ENCODE measurements around the gene RDH5. TPM values are rescaled to one million over a fixed set of nuclear protein-coding genes. Genes with fewer than 3 reads are reported as not detected.

Gene RDH5
- total and polyA plus RNA-seq, 4 donors = 9.2 to 61.7 (median 29.2) TPM

GRCh38 chr12:55760663-55761062 lies 40.5 kb downstream of the RDH5 start:
- Histone ChIP-seq H3K4me1 (ENCODE audit: control insufficient read depth in 4 of 4, insufficient read depth in 4 of 4, low read length in 3 of 4) (no peaks in the 10 kb centered on the region), H3K27ac (ENCODE audit: low read depth in 1 of 2, low read length in 2 of 2) (no peak overlapping the region), H3K9me3 (ENCODE audit: control insufficient read depth in 4 of 4, low read length in 3 of 4) (no peaks in the 10 kb centered on the region), H3K36me3 (ENCODE audit: control insufficient read depth in 4 of 4, insufficient read depth in 3 of 4, low read depth in 1 of 4, low read length in 3 of 4) (peaks cover 12 to 44% (median 34%) of the 10 kb centered on the region in 4 donors), H3K4me3 (ENCODE audit: low read depth in 1 of 3, low read length in 3 of 3) (no peak overlapping the region), H3K9ac (ENCODE audit: low read depth in 1 of 2, low read length in 2 of 2) (no peak overlapping the region), H3K27me3 (ENCODE audit: control insufficient read depth in 4 of 4, insufficient read depth in 4 of 4, low read length in 3 of 4) (no peaks in the 10 kb centered on the region)
- WGBS = 97% methylated on average over 6 of the region's 6 CpGs
- DNase-seq (ENCODE audit: low spot score) = no peak
- no peak for TF ChIP-seq FOXA2 (IDR thresholded peaks at IDR 0.05)
- no peak for TF ChIP-seq ZBTB33 (IDR thresholded peaks at IDR 0.05)
- TF ChIP-seq HNF4A (conservative IDR thresholded peaks at IDR 0.05) = no peak
- TF ChIP-seq EGR1 (IDR thresholded peaks at IDR 0.05; ENCODE audit: low read depth in 2 of 2) = no peak
- no peak for TF ChIP-seq YY1 (IDR thresholded peaks at IDR 0.05)
- TF ChIP-seq JUND (IDR thresholded peaks at IDR 0.05) = no peak
- no peak for TF ChIP-seq SP1 (IDR thresholded peaks at IDR 0.05)

GRCh38 chr12:55762646-55763045 lies 42.5 kb downstream of the RDH5 start:
- Histone ChIP-seq H3K36me3 (ENCODE audit: control insufficient read depth in 4 of 4, insufficient read depth in 3 of 4, low read depth in 1 of 4, low read length in 3 of 4) (peaks cover 10 to 32% (median 24%) of the 10 kb centered on the region in 4 donors), H3K27ac (ENCODE audit: low read depth in 1 of 2, low read length in 2 of 2) (no peak overlapping the region), H3K9ac (ENCODE audit: low read depth in 1 of 2, low read length in 2 of 2) (no peak overlapping the region), H3K4me3 (ENCODE audit: low read depth in 1 of 3, low read length in 3 of 3) (no peak overlapping the region), H3K9me3 (ENCODE audit: control insufficient read depth in 4 of 4, low read length in 3 of 4) (no peaks in the 10 kb centered on the region), H3K4me1 (ENCODE audit: control insufficient read depth in 4 of 4, insufficient read depth in 4 of 4, low read length in 3 of 4) (no peaks in the 10 kb centered on the region), H3K27me3 (ENCODE audit: control insufficient read depth in 4 of 4, insufficient read depth in 4 of 4, low read length in 3 of 4) (no peaks in the 10 kb centered on the region)
- TF ChIP-seq MAX (IDR thresholded peaks at IDR 0.05) (no peak), ATF3 (IDR thresholded peaks at IDR 0.05) (no peak)
- DNase-seq (ENCODE audit: low spot score) = no peak

GRCh38 chr12:55765736-55766290 lies 45.6 kb downstream of the RDH5 start:
- Histone ChIP-seq H3K4me3 (ENCODE audit: low read depth in 1 of 3, low read length in 3 of 3) (no peak overlapping the region), H3K27me3 (ENCODE audit: control insufficient read depth in 4 of 4, insufficient read depth in 4 of 4, low read length in 3 of 4) (no peaks in the 10 kb centered on the region), H3K27ac (ENCODE audit: low read depth in 1 of 2, low read length in 2 of 2) (no peak overlapping the region), H3K9ac (ENCODE audit: low read depth in 1 of 2, low read length in 2 of 2) (no peak overlapping the region), H3K36me3 (ENCODE audit: control insufficient read depth in 4 of 4, insufficient read depth in 3 of 4, low read depth in 1 of 4, low read length in 3 of 4) (peaks cover 5 to 20% (median 10%) of the 10 kb centered on the region in 4 donors), H3K4me1 (ENCODE audit: control insufficient read depth in 4 of 4, insufficient read depth in 4 of 4, low read length in 3 of 4) (no peaks in the 10 kb centered on the region), H3K9me3 (ENCODE audit: control insufficient read depth in 4 of 4, low read length in 3 of 4) (no peaks in the 10 kb centered on the region)
- DNase-seq (ENCODE audit: low spot score) = no peak
- whole genome bisulfite sequencing = 90% methylated on average over 5 of the region's 5 CpGs
- TF ChIP-seq CTCF (IDR thresholded peaks at IDR 0.05; ENCODE audit: low read depth, low read length, missing input control) (no peak), FOXA1 (IDR thresholded peaks at IDR 0.05) (no peak), GABPA (IDR thresholded peaks at IDR 0.05 in 1 of 2, conservative IDR thresholded peaks at IDR 0.05 in 1 of 2) (no peak), TAF1 (conservative IDR thresholded peaks at IDR 0.05) (no peak), REST (IDR thresholded peaks at IDR 0.05) (no peak), ATF3 (IDR thresholded peaks at IDR 0.05) (no peak), SP1 (IDR thresholded peaks at IDR 0.05) (no peak), HNF4A (conservative IDR thresholded peaks at IDR 0.05) (no peak), FOXA2 (IDR thresholded peaks at IDR 0.05) (no peak), ZBTB33 (IDR thresholded peaks at IDR 0.05) (no peak), EGR1 (IDR thresholded peaks at IDR 0.05; ENCODE audit: low read depth in 2 of 2) (no peak)

All from liver (tissue), 9 donors.